D721Med (cell line): ENCODE data around the gene OPN1LW.
A peak's percentile ranks its signal among the peaks of the same experiment; 100 is the strongest.
"Not testable (repeated sequence)": the region's sequence is repeated elsewhere in the genome, so short reads cannot be mapped to it uniquely, and the experiment has no call there.

Source experiments
- DNase-seq: peaks from one replicate; pipeline ENCODE4 v3.0.0; 2011; ENCODE audit warnings: low spot score; ENCODE audit not compliant: insufficient read length
- FAIRE-seq: peaks from 2 replicates; lab custom pipeline; 2011; peaks lifted over from hg19 to GRCh38; lab: Jason Lieb, UNC
- TF ChIP-seq, protein P1 (sequence below): IDR thresholded peaks from 2 replicates; pipeline ENCODE4 v1.5.1; 2012; ENCODE audit warnings: mild to moderate bottlenecking, control low read depth; ENCODE audit not compliant: insufficient read depth; ENCODE audit errors: missing control alignments

OPN1LW gene

DNA sequence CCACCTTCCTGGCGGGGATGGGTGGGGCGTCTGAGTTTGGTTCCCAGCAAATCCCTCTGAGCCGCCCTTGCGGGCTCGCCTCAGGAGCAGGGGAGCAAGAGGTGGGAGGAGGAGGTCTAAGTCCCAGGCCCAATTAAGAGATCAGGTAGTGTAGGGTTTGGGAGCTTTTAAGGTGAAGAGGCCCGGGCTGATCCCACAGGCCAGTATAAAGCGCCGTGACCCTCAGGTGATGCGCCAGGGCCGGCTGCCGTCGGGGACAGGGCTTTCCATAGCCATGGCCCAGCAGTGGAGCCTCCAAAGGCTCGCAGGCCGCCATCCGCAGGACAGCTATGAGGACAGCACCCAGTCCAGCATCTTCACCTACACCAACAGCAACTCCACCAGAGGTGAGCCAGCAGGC, at the start of gene OPN1LW:
Gene OPN1LW, plus strand, starts transcription at position 234 of the 400 bp plus-strand sequence. Its CDS starts 41 bp downstream, at position 275.
- not testable (repeated sequence) for DNase-seq, FAIRE-seq

DNA sequence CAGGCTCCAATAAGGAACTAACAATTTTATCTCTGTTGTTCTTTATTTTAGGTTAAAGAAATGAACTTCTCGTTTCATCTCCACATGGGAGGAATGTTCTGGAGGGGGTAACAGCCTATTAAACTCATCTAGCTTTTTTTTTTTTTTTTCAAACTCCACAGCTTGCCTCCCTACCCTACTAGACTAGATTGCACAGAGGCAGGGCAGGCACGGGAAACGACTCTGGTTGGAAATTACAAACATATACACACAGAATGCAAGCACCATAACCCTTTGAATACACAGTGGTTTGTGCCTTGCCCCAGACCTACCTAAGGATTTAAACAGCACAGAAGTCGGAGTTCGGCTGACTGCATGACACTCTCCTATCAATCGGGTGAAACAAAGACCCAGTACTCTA, 49.2 kb upstream of the OPN1LW start:
- no peak for FAIRE-seq
- DNase-seq, result no peak
- TF ChIP-seq, protein P1, sequence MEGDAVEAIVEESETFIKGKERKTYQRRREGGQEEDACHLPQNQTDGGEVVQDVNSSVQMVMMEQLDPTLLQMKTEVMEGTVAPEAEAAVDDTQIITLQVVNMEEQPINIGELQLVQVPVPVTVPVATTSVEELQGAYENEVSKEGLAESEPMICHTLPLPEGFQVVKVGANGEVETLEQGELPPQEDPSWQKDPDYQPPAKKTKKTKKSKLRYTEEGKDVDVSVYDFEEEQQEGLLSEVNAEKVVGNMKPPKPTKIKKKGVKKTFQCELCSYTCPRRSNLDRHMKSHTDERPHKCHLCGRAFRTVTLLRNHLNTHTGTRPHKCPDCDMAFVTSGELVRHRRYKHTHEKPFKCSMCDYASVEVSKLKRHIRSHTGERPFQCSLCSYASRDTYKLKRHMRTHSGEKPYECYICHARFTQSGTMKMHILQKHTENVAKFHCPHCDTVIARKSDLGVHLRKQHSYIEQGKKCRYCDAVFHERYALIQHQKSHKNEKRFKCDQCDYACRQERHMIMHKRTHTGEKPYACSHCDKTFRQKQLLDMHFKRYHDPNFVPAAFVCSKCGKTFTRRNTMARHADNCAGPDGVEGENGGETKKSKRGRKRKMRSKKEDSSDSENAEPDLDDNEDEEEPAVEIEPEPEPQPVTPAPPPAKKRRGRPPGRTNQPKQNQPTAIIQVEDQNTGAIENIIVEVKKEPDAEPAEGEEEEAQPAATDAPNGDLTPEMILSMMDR, result no peak

DNA sequence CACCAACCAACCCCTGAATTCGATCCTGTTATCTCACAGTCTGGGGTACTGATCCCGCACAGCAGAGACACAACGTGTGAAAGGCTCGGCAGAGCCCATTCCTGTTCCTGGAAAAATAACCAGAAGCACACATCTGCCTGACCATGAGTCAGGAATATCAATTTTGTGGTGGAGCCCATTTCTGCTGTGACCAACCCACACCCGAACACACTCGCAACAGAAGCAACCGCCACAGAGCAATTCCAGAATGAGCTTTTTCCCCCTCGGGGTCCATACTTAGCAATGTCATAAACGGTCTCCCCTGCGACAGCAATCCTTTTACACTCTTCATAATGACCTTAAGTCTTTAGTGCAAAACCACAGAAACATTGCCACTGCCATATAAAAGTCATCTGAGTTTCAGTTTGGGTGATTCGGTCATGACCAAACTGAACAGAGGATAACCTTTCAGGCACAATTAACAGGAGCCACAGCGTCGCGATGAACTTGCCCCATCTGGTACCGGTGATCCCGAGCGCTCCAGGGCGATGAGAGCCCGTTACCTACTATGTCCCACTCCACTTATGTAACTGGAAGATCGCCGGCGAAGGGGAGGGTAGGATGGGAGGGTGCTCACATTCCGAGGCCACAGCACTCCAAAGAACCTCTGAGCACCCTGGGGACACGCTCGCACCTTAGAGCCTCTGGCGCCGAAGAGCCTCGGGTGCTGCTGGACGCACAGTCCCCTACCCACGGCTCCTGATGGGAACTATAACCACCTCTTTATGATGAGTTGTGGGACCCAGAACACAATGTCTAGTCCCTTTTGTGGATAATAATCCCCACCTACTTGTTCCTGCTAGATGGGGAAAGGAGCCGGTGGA, 47.7 kb upstream of the OPN1LW start:
- no peak for FAIRE-seq
- TF ChIP-seq, protein P1, result no peak
- DNase-seq, result no peak

DNA sequence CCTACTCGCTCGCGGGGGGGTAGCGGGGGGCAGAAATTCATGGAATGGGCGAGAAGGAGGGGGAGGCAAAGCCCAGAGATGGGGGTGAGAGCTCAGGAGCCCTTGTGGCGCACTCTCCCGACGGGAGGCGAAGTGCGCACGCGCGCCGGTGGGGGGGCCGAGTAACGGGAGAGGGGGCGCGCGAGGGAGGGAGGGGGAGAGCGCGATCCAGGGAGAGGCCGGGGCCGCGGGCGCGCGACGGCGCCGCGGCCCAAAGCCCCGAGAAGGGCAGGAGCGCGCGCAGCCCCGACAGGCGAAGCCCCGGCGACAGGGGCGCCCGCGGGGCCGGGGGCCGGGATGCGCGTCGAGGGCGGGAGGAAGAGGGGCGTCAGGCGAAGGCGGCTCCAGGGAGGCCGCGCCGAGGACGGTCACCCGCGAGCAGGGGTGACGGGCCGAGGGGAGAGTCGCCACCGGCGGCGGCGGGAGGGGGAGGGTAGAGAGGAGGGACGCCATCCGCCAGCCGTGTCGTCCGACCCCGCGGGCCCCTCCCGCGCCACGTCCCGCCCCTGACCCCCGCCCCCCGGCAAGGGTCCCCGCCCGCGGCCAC, 46.9 kb upstream of the OPN1LW start:
- FAIRE-seq (no peak), DNase-seq (peak; percentile 32)
- TF ChIP-seq, protein P1, result no peak

DNA sequence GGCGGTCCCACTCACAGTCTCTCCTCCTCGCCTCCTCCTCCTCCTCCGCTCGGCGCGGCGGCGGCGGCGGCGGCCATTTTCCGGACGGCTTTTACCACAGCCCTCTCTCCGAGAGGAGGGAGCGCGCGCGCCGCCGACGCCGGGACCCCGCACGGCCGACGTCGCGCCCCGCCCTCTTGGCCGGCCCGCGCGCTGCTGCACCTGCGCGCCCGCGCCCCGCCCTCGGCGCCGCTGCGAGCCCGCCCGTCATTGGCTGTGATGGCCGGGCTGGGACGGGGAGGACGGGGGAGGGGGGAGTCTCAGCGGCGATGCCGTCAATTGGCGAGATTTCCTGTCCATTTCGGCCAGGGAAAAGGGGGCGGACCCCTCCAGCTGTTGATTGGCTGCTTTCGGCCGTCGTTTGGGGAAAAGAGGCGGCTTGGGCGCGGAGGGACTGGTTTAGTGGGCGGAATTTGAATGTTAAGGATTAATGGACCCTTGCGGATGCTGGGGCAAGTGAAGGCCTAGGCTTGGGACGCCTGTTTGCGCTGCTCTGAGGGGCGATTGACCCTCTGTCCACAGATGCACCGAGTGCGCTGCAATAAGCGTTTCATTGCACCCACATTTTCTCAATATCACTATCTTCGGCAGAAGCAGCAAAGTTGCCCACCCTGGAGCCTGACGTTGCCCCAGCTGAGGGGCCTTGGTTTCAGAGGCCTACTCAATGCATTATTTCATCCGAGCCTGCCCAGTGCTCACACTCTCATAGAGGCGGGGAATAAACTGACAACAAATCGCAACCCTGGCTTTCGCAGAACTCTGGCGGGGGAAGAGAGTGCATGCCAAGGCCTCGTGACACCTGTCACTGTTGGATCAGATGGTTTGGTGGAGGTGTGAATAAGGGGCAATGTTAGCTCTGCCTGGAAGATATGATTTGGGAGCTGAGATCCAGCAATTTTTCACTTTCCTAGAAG, 46.2 kb upstream of the OPN1LW start, which contains the start of gene MECP2:
Gene MECP2, minus strand, starts transcription at position 129 of the 953 bp plus-strand sequence.
- FAIRE-seq, result no peak
- peak; percentile 46 for DNase-seq
- TF ChIP-seq, protein P1, result no peak

DNA sequence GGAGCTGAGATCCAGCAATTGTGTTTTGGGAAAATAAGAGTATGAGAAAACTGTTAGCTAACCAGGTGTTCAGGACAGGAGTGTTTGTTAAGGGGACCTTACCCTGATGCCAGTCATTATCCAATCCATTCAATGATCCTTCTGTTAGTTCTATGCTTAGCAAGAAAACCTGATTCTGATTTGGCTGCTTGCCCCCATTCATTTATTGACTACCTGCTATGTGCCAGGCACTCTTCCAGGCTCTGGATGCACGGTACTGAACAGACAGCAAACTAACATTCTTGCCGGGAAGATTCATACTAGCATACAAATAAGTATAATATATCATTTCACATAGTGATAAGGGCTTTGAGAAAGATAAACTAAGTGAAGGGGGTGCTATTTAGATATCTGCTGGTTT, 45.5 kb upstream of the OPN1LW start:
- DNase-seq, result no peak
- FAIRE-seq, result no peak
- TF ChIP-seq, protein P1, result no peak

DNA sequence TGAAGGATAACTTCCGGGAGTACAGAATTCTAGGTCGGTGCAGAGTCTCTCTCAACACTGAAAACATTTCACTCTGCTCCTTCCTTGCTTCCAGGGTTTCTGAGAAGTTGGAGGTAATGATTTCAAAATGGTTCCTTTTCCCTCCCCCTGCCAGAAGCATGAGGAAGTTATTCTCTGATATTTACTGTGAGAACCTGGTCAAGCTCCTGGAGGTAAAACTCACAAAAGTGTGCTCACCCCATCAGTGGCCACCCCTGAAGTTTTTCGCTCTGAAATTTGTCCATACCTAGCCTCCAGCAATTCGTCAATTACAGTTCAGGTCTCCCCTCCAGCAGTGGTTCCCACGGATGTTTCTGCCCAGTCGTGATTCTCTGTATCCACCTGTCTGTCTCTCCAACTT, 30.3 kb upstream of the OPN1LW start:
- no peak for DNase-seq

More for the DNA sequence above, 30.3 kb upstream of the OPN1LW start:
- TF ChIP-seq, protein P1, result no peak
- no peak for FAIRE-seq
